Panc1 (cell line): Measurements from ENCODE around the gene PRELID2. TPM values are rescaled to one million over a fixed set of nuclear protein-coding genes. Genes with fewer than 3 reads are reported as not detected.

Experiments
- ATAC-seq: fragments of 200-7000 bp; cut with Tn5 transposase; 2 replicates; pipeline ENCODE4 v1.9.1; 2020; ENCODE audit warnings: mild to moderate bottlenecking, moderate library complexity
- BruUV-seq: library from RNA; stranded (reverse); fragments of 400-500 nt; replicated peaks from 2 replicates; lab custom pipeline; 2021; lab: Mats Ljungman, UMichigan
- CTCF ChIA-PET: fragments of 300-600 bp; sonication (Branson Sonifier 250); formaldehyde crosslinking; loops from one replicate; lab custom pipeline; 2022; ENCODE audit warnings: antibody characterized with exemption; lab: Charles Lee
- POLR2A ChIA-PET: fragments of 300-600 bp; sonication (Branson Sonifier 250); formaldehyde crosslinking; loops from one replicate; lab custom pipeline; 2022; ENCODE audit warnings: antibody characterized with exemption; lab: Charles Lee
- DNase-seq: peaks from one replicate; pipeline ENCODE4 v3.0.0-alpha.2; 2010; ENCODE audit warnings: low read depth, low spot score
- H3K27ac ChIP-seq: 2 replicates; pipeline ENCODE4 v1.5.1; 2011; ENCODE audit warnings: mild to moderate bottlenecking, low read length, inconsistent platforms
- H3K27me3 ChIP-seq: fragments of 200-500 bp; sonication (Bioruptor generic); 2 replicates; pipeline ENCODE4 v1.6.0; 2014; ENCODE audit warnings: low read length, inconsistent platforms; ENCODE audit not compliant: control insufficient read depth, insufficient read depth
- H3K36me3 ChIP-seq: fragments of 200-500 bp; sonication (Bioruptor generic); 2 replicates; pipeline ENCODE4 v1.5.1; 2014; ENCODE audit warnings: inconsistent platforms, mild to moderate bottlenecking, low read length, moderate library complexity; ENCODE audit not compliant: control insufficient read depth, insufficient read depth
- H3K4me1 ChIP-seq: 2 replicates; pipeline ENCODE4 v1.5.1; 2011; ENCODE audit warnings: inconsistent platforms, mild to moderate bottlenecking, low read length, moderate library complexity; ENCODE audit not compliant: control insufficient read depth, insufficient read depth
- H3K4me3 ChIP-seq, 2 experiments: 2 replicates each; pipeline ENCODE4 v1.5.1; 2011 to 2012; ENCODE audit warnings: low read depth in 2 of 2, low read length in 2 of 2, mild to moderate bottlenecking in 2 of 2, inconsistent platforms in 1 of 2, moderate library complexity in 1 of 2
- H3K9me3 ChIP-seq: fragments of 200-500 bp; sonication (Bioruptor generic); 2 replicates; pipeline ENCODE4 v1.5.1; 2014; ENCODE audit warnings: low read depth, mild to moderate bottlenecking, inconsistent platforms, low read length, moderate library complexity; ENCODE audit not compliant: control insufficient read depth, insufficient read depth
- CTCF ChIP-seq: fragments of 450-650 bp; IDR thresholded peaks from 2 replicates; pipeline ENCODE4 v1.5.1; 2017; ENCODE audit warnings: mild to moderate bottlenecking
- POLR2AphosphoS5 ChIP-seq: IDR thresholded peaks from 2 replicates; pipeline ENCODE4 v1.6.1; 2012; ENCODE audit warnings: mild to moderate bottlenecking, low read depth, low read length, moderate library complexity
- REST ChIP-seq, 2 experiments: IDR thresholded peaks; 2 replicates each; pipeline ENCODE4 v1.6.1; 2011 to 2012; ENCODE audit warnings: low read depth in 2 of 2, control low read depth in 1 of 2, low read length in 1 of 2, mild to moderate bottlenecking in 1 of 2, moderate library complexity in 1 of 2; ENCODE audit not compliant: insufficient read depth in 1 of 2
- SIN3A ChIP-seq: IDR thresholded peaks from 2 replicates; pipeline ENCODE4 v1.6.1; 2012; ENCODE audit warnings: low read depth, mild to moderate bottlenecking, low read length, moderate library complexity, borderline replicate concordance; ENCODE audit not compliant: insufficient read depth
- TCF7L2 ChIP-seq: IDR thresholded peaks from 2 replicates; pipeline ENCODE4 v1.6.1; 2011; ENCODE audit warnings: mild to moderate bottlenecking, low read depth, low read length, inconsistent platforms
- in situ Hi-C: cut with HindIII; loops from 2 replicates; pipeline ENCODE4 v1.10.0; 2016; ENCODE audit warnings: low sequenced_read_pairs, low pct_unique_long_range_greater_than_20kb
- intact Hi-C: fragments of 100-400 bp; cut with micrococcal nuclease; formaldehyde crosslinking; loops from one replicate; pipeline ENCODE4 v1.10.0; 2022; ENCODE audit not compliant: unreplicated experiment
- total RNA-seq: library from RNA; stranded (reverse); gene quantifications from one replicate; pipeline ENCODE4 v1.2.1, GENCODE V29; 2021; ENCODE audit not compliant: unreplicated experiment

PRELID2 gene
- total RNA-seq, 1 experiment from 2014 or later = 15.4 TPM

- Histone ChIP-seq H3K4me1 (peaks cover 19% of the 10 kb centered on the region), H3K27ac (peak overlapping the region; percentile 89), H3K27me3 (no peaks in the 10 kb centered on the region), H3K36me3 (no peaks in the 10 kb centered on the region), H3K4me3 (peak overlapping the region; percentile 68 to 96), H3K9me3 (no peaks in the 10 kb centered on the region)
- in situ Hi-C loops (no loop called here), intact Hi-C loops (loop anchor here (5.0 kb wide), 1 partner anchor 101 kb away; the partner anchor contains the start of gene SH3RF2)
- CTCF ChIA-PET = interaction anchor here (1.1 kb wide), 1 partner anchor 52 kb away, joined by 3 read pairs; no protein-coding TSS in a partner anchor
- POLR2A ChIA-PET = interaction anchor here (0.6 kb wide), 1 partner anchor 15 kb away, joined by 6 read pairs; no protein-coding TSS in a partner anchor
- no peak for DNase-seq
- no TSS peak for BruUV-seq
- peak; percentile 35 for ATAC-seq
- TF ChIP-seq SIN3A (no peak), POLR2AphosphoS5 (no peak), REST (IDR thresholded peaks at IDR 0.05; ENCODE audit: insufficient read depth in 1 of 2, low read depth in 2 of 2, low read length in 1 of 2) (no peak), TCF7L2 (no peak), CTCF (no peak)
These were observed 702 bp upstream of the PRELID2 start for GRCh38 chr5:145835848-145836239.

DNA sequence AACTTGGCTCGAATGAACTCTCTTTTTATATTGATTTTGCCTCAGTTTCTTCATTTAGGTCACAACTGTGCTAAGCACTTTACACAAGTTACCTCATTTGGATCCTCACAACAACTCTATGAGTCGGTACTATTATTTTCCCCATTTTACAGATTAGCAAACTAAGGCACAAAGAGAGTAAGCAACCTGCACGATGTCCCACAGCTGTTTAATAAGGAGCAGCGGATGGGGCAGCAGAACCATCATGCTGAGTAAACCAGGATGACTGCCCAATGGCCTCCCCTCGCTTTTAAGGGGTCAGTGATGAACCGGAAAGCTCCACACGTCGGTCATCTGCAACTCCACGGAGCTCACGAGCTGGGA lies 607 bp downstream of the PRELID2 start:
- TF ChIP-seq TCF7L2 (no peak), POLR2AphosphoS5 (no peak), CTCF (no peak), SIN3A (no peak), REST (IDR thresholded peaks at IDR 0.05; ENCODE audit: insufficient read depth in 1 of 2, low read depth in 2 of 2, low read length in 1 of 2) (no peak)
- BruUV-seq = no TSS peak
- CTCF ChIA-PET = interaction anchor here (1.0 kb wide), 1 partner anchor 9 kb away, joined by 4 read pairs; no protein-coding TSS in a partner anchor
- peak; percentile 17 for ATAC-seq
- no peaks in the 10 kb centered on the region for H3K36me3 ChIP-seq
- POLR2A ChIA-PET = interaction anchor here (0.6 kb wide), 1 partner anchor 212 kb away, joined by 3 read pairs; no protein-coding TSS in a partner anchor
- H3K4me1 ChIP-seq = peaks cover 28% of the 10 kb centered on the region
- in situ Hi-C loops (no loop called here), intact Hi-C loops (loop anchor here (5.0 kb wide), 1 partner anchor 213 kb away; no protein-coding TSS in a partner anchor)
- no peaks in the 10 kb centered on the region for H3K9me3 ChIP-seq
- H3K27ac ChIP-seq = peak overlapping the region; percentile 89
- peak overlapping the region; percentile 68 to 96 for H3K4me3 ChIP-seq
- DNase-seq = no peak
- H3K27me3 ChIP-seq = no peaks in the 10 kb centered on the region
